Mesenteric fat pad (tissue), 1 donor: ENCODE measurements around the gene ATXN2. TPM values are rescaled to one million over a fixed set of nuclear protein-coding genes. Genes with fewer than 3 reads are reported as not detected.
A peak's percentile ranks its signal among the peaks of the same experiment; 100 is the strongest.
"Not testable (repeated sequence)": the region's sequence is repeated elsewhere in the genome, so short reads cannot be mapped to it uniquely, and the experiment has no call there.

Experiments used
- DNase-seq: peaks from one replicate; pipeline ENCODE4 v3.0.0-alpha.2; 2020; ENCODE audit warnings: low spot score
- total RNA-seq: library from RNA; stranded (reverse); fragmentation: NEBNext Ultra II Directional; extraction: Animal tissue kit (Norgen Biotek cat#: 25700); gene quantifications from one replicate; pipeline ENCODE4 v1.2.1, GENCODE V29; 2021
- donor health status: DM: yes; HTN: yes; CAD: no.

The ATXN2 gene
- total RNA-seq, 1 donor from 2014 or later, result 82.1 TPM

- DNase-seq, result peak; percentile 98
Observed at GRCh38 chr12:111405149-111405858, 193.8 kb downstream of the ATXN2 start.

- DNase-seq, result no peak
Observed at GRCh38 chr12:111404362-111405148, 194.6 kb downstream of the ATXN2 start.

GRCh38 chr12:111402490-111402824 lies 196.7 kb downstream of the ATXN2 start:
- DNase-seq, result not testable (repeated sequence)

Other genes with a start within 250 kb of the ATXN2 start
- gene PHETA1, start 230.2 kb downstream of the ATXN2 start, total RNA-seq, result 19.5 TPM
- 43.3 TPM for gene SH2B3, start 193.4 kb downstream of the ATXN2 start, total RNA-seq
- gene BRAP, start 86.6 kb upstream of the ATXN2 start, total RNA-seq, result 16.9 TPM
- 15.6 TPM for gene ACAD10, start 86.7 kb upstream of the ATXN2 start, total RNA-seq
- gene ALDH2, start 167.6 kb upstream of the ATXN2 start, total RNA-seq, result 436 TPM
- gene MAPKAPK5, start 242.9 kb upstream of the ATXN2 start, total RNA-seq, result 43.5 TPM